ENCODE data around the gene ST3GAL4.
A peak's percentile ranks its signal among the peaks of the same experiment; 100 is the strongest.
"Not testable (repeated sequence)": the region's sequence is repeated elsewhere in the genome, so short reads cannot be mapped to it uniquely, and the experiment has no call there.

ST3GAL4 gene

DNA sequence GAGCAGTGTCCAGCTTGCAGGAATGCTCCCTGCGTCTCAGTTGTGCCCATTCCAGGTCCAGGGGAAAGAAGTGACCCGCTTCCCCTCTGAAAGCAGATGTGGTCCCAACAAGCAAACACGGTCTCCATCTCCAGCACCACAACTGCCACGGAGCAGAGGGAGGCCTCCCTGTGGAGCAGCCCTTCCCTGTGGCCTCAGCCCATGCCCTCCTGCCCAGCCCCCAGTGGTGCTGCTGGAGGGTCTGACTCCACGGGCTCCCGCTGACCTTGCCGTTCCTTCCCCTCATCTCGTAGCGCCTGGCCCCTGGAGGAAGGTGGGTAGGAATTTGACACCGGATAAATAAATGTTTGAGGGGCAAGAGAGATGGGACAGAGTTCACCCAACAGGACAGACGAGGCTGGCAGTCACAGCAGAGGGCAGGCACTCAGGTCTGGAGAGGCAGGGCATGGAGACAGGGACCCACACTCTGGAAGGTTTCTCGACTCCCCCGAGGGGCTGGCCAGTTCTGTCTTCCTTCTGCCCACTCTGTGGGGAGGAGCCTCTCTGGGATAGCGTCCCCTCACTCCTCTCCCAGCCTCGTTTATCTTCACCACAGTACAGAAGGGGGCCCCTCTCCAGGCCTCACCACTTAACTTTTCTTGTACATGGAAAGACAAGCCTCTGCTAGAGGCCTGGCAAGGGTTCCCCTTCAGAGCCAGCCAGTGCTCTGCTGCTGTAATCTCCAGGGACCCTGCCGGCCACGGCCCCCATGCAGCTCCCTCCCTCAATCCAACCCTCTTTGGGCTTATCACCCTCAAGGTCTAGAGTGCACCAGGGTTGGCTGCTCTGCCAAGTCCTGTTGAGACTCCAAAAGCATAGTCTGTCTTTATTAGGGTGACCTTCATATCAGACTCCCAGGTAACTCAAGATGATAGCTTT is 7.5 kb upstream of the ST3GAL4 start:
- DNase-seq: no peak

DNA sequence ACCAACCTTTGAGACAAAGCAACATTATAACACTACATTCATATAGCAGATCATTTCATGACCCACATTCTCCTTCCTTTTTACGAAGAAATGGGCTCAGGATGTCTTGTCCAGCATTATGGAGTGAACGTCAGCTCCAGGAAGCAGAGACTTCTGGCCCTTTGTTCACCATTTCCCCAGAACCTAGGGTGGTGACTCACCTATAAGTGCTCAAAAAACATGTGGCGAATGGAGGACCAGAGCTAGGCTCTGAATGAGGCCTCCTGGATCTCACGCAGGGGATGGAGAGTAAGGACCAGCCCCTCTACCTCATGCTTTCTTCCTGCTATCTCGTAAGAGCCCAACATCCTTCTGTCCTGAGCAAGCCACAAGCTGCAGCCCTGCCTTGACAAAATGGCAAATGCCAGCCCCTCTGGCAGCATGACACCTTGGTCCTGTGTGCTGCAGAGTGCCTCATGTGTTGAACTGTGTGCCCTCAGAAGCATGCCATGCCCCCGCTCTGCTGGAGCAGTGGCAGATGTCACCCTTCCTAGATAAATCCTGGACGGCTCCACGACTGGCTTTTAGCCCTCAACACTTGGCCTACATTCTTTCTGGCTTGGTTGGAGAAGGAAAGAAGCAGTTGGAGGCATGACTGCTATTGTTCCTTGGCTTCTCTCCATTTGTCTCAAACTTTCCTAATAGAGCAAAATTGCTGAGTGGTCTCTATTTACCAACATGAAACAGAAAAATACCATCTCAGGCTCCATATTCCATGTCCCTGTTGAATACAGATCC is 6.5 kb upstream of the ST3GAL4 start:
- no peak for DNase-seq

DNA sequence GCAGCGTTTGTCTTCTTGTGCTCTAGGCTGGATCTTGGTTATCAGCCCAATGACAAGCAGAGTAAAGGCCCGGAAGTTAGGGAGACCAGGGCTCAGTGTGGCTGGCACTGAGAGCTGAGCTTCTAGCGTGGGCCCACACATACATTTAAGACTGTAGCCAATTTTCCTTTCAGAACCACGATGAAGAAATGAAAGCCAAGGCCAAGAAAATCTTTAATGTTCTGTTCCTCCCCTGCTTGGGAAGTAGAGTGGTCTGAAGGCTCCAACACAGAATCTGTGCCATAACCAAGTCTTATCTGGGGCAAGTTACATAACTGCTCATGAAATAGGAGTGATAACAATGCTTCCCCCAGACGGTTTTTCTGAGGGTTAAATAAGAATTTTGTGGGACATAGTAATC is 4.7 kb upstream of the ST3GAL4 start:
- DNase-seq: no peak

DNA sequence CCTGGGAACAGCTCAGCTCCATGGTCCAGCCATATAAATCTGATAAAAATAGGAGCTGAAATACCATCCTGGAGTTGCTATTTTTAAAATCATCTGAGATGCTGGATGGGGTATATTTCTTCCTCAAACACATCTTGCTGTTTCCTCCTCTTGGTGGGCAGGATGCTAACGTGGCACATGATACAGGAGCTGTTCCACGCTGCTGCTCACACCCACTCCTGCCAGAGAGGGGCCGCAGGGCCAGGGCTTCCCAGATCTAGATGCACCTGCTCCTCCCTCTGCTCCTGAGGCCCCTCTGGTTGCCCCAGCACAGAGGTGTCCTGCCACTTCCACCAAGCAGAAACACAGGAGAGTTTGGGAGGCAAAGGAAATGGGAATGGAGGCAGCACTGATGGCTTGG is 3.3 kb upstream of the ST3GAL4 start:
- no peak for DNase-seq

GRCh38 chr11:126352934-126353801 is 2.3 kb upstream of the ST3GAL4 start:
- DNase-seq: no peak

DNA sequence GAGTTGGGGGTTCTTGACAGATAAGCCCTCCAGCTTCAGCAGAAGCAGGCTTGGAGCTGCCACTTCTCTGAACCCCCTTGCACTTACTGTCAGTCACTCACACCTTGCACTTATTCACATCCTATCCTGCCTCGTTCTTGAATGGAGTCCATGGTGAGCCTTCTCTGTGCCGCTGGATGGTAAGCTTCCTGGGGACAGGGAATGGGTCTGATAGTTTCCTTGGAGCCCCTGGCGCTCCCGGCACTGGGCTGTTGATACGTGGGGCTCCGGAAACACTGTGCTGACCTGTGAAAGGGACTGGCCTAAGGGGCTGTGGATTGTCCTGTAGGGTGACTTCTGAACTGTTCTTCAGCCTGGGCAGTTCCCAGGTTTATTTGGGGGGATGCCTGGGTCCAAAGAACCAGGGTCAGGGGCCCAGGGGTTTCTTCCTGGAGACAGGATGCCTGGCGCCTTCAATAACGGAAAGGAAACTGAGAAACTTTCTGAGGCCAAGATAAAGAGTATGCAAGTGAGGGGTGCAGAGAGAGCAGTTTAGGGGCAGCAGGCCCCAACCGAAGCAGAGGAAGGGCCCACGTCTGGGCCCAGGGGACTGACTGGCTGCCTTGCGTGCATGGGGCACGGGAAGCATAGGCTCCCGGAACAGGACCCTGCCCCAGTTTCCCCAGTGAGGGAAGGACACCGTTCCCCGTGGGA is 709 bp upstream of the ST3GAL4 start:
- DNase-seq: no peak

- DNase-seq: peak; percentile 12
Measured at GRCh38 chr11:126355926-126356897, 726 bp downstream of the ST3GAL4 start.

DNA sequence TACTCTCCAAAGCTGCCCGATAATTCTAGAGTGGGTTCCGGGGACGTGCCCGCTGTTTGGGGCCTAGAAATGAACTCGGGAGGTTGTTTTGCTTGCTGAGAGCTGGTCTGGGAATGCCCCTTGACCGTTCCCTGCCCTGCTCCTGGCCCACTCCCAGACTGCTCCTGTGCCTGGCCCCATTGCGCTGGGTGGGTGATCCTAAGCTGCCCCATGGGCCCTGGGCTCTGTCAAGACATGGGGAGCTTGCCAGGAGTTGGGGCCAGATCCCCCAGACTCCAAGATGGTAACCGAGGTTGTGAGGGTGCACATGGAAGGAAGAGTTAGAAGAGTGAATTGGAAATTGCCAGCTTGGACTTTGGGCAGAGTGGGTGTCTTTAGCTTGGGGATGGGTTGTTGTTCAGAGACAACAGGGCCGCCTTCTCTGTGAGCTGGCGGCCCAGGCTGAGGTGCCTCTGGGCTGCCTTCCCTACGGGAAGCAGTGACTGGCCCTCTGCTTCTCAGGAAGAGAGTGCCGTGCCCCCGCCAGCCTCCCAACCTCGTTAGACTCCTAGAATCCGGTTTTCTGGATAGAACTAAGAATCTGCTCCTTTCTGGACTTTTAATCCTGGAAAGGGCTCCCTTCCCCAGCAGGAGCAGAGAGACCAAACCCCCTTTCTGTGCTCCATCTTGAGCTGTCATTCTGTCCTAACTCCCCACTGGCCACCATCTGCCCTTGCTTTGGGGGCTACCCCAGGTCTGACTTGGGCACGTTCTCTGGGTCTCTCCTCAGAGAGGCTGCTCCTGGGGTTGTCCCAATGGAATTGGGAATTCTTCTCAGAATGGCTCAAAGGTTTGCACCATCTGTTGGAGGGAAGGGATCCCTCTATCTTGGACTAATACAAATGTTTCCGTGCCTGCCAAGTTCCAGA is 1.8 kb downstream of the ST3GAL4 start:
- no peak for DNase-seq

DNA sequence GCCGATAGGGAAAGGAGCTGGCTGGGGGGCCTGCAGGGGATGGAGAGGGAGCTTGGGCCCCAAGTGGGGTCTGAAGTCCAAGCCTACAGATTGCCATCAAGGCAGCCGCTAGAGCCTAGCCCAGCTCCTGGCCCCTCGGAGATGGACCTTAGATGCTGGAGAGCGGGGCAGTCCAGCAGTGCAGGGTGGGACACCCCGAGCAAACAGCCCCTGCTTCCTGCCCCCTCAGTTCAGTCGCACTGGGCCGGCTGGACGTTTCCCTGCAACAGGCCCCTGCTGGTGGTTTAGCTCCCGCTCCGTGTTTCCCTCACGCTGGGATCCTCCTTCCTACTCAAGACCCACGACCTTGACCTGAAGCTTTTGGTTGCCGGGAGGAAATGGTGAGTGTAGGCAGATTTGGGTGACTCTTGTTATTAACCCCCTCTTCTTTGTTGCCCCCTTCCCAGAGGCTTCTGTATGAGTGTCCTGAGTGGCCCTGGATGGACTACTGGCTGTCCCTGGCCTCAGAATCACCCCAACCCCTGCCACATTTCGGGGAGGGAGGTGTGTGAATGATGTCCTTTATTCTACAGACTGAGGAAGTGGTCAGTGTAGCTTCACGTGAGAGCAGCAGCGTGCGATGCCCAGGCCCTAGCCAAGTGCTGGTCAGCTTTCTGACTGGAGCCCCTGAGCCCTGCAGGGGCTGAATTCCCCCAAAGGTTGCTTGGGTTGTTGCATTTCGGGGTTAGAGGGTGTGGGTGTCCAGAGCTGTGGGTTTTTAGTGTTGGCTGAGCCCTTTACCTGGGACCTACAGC is 2.7 kb downstream of the ST3GAL4 start:
- DNase-seq: no peak

DNA sequence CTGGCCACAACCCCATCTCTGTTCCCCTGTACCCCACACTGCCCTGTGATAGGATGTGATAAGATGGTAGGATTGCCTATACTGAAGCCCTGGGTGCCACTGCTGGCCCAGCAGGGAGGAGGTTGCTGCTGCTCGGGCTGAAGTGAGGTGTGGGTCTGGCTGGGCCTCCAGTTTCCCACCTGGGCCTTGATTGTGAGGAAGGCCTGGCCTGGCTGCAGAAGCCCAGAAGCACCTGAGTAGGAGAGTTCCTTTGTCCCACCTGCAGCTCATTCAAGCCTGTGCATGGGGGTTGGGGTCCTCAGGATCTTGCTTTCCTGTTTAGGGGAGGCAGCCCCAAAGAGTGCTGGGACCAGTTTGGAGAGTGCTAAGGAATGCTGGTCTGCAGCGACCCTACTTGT is 3.3 kb downstream of the ST3GAL4 start:
- no peak for DNase-seq

DNA sequence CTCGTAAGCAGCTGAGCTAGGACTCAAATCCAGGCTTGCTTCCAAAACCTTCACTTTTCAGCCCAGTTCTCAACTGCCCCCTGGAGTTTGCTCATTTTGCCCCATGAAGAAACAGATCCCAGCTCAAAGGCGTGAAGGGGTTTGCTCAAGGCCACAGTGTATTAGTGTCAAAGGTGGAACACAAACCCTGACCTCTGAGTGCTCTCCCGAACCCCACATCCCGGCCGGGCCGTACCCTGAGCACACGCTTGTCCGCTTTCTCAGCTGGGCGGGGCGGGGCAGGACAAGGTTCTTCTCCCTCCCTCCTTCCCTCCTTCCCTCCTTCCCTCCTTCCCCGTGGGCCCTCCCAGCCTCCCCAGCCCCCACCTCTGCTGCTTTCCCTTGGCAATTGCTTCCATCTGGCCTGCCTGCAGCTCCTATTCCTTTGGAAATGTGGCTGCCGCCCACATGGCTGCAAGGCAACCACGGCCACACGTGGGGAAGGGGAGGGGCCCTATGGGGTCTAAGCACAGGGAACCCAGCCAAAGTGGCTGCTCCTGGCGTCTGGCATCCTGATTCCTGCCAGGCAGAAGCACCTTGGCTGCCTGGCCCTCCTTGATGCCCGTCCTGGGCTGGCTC is 4.1 kb downstream of the ST3GAL4 start:
- DNase-seq: no peak

- DNase-seq: no peak
Measured at GRCh38 chr11:126360049-126360446, 4.6 kb downstream of the ST3GAL4 start.

- DNase-seq: no peak
Measured at GRCh38 chr11:126361400-126361799, 5.9 kb downstream of the ST3GAL4 start.

DNA sequence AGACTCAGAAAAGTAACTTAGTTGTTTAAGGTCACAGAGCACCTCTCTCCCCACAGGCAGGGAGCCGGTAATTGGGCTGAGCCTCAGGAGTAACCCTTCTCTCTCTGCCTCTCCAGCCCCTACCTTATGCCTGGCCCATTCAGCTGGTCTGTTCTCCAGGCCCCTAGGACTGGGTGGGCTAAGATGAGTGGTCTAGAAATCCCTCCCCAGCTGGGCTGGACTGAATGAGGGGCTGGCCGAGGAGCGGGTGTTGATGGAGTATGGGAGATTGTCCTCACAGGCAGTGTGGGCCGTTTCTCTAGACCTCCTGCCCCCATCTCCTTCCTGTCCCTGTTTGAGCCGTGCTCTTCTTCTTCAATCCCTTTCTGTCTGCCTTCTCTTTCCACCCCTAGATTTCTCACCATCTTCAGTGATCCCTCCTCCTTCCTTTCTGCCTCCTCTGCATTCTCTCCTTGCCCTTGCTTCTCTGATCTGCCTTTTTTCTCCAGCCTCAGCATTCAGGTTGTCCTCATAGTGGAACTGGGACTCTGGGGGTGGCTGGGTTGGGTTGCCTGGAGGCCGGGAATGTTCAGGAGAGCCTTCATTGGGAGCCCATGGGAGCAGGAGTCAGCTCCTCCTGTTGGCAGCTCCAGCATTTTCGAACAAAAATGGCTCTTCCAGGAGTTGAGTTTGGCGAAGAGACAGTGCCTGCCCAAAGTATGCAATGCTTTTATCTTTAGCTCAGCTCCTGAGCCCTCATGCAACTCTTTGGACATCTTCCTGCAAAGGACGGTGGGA is 7.6 kb downstream of the ST3GAL4 start:
- DNase-seq: no peak

- no peak for DNase-seq
Measured at GRCh38 chr11:126363706-126364248, 8.3 kb downstream of the ST3GAL4 start.

DNA sequence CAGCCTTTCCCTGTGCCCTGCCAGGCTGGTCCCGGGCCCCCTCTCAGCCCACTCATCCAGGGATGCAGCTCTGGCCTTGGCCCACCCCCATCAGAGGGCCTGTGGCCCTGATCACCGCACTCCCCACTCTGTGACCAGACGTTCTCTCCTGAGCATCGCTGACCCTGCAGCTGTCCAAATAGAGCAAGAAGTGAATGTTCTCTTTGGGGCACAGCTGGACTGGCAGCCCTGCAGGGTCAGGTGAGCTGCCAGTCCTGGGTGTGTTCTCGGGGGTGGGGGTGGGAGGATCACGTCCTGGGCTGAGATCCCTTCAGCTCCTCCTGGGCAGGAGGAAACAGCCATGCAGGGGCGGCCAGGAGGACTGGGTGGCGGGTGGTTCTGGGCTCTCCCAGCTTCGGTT is 9.2 kb downstream of the ST3GAL4 start:
- DNase-seq: not testable (repeated sequence)

DNA sequence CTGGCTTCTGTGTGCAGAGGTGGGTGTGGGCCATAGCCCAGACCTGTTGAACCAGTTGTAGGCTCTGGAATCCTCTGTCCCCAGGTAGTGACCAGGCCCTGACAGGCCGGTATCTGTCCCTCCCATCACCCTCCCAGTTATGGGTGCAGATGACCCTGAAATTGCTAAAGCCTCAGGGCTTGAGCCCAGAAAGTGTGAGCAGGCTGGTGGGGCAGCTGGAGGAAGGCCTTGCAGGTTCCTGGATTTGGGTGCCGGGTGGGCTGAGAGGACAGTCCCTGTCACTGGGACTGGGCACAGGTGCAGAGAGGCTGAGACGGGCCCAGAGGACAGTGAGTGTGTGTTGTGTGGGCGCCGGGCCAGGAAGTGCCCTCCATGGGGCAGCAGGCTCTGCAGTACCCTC is 10.0 kb downstream of the ST3GAL4 start:
- DNase-seq: not testable (repeated sequence)

Measured in CD4-positive, alpha-beta T cell treated with Interleukin-12 subunit alpha and Interleukin-12 subunit beta, for 1 hour (primary cell).